Suprapubic skin (tissue), 4 donors: ENCODE measurements around the gene LRPAP1. TPM values are rescaled to one million over a fixed set of nuclear protein-coding genes. Genes with fewer than 3 reads are reported as not detected.

Experiments
- DNase-seq, 2 donors: peaks; one replicate each; pipeline ENCODE4 v3.0.0-alpha.2; 2019; ENCODE audit warnings: low spot score in 2 of 2
- H3K27ac ChIP-seq: fragments of 200-600 bp; sonication (generic); one replicate; pipeline ENCODE4 v1.5.1; 2019
- H3K27me3 ChIP-seq: fragments of 200-600 bp; sonication (generic); one replicate; pipeline ENCODE4 v1.5.1; 2019
- H3K36me3 ChIP-seq: fragments of 200-600 bp; sonication (generic); one replicate; pipeline ENCODE4 v1.5.1; 2019
- H3K4me1 ChIP-seq: fragments of 200-600 bp; sonication (generic); one replicate; pipeline ENCODE4 v1.5.1; 2019
- H3K4me3 ChIP-seq: fragments of 200-600 bp; sonication (generic); one replicate; pipeline ENCODE4 v1.5.1; 2019; ENCODE audit warnings: mild to moderate bottlenecking
- H3K9me3 ChIP-seq: fragments of 200-600 bp; sonication (generic); one replicate; pipeline ENCODE4 v1.5.1; 2019
- CTCF ChIP-seq, 2 donors: fragments of 200-600 bp in 1 of 2; fragments of 450-650 bp in 1 of 2; sonication (generic) in 1 of 2; IDR thresholded peaks; one replicate each; pipeline ENCODE4 v1.5.1; 2016 to 2019; ENCODE audit warnings: antibody characterized with exemption in 2 of 2, mild to moderate bottlenecking in 1 of 2, moderate library complexity in 1 of 2
- EP300 ChIP-seq: sonication (generic); formaldehyde crosslinking; IDR thresholded peaks from one replicate; pipeline ENCODE4 v1.6.1; 2017; ENCODE audit warnings: antibody characterized with exemption
- POLR2A ChIP-seq, 2 donors: fragments of 450-650 bp; IDR thresholded peaks; one replicate each; pipeline ENCODE4 v1.6.1; 2017; ENCODE audit warnings: antibody characterized with exemption in 2 of 2, mild to moderate bottlenecking in 2 of 2, moderate library complexity in 2 of 2
- POLR2AphosphoS5 ChIP-seq, 3 donors: sonication (generic); formaldehyde crosslinking; IDR thresholded peaks; one replicate each; pipeline ENCODE4 v1.6.1; 2017; ENCODE audit warnings: antibody characterized with exemption in 3 of 3
- WGBS: methylation state at CpG from one replicate; pipeline ENCODE4 v1.1.5; 2018; 5-methylcytosine and 5-hydroxymethylcytosine counted together
- total RNA-seq, 4 donors: library from RNA; depleted of rRNA; stranded (reverse); fragments of >200 nt; gene quantifications; one replicate each; pipeline ENCODE4 v1.1.0, GENCODE V29; 2016

LRPAP1 gene
- total RNA-seq, 4 donors from 2014 or later = 88.8 to 114 (median 95.5) TPM

GRCh38 chr4:3475713-3476260 lies 56.4 kb downstream of the LRPAP1 start:
- H3K36me3 ChIP-seq = no peaks in the 10 kb centered on the region
- H3K4me3 ChIP-seq = no peak overlapping the region
- no peak overlapping the region for H3K27ac ChIP-seq
- TF ChIP-seq EP300 (no peak), POLR2AphosphoS5 (IDR thresholded peaks at IDR 0.05) (no peak), POLR2A (IDR thresholded peaks at IDR 0.05) (no peak), CTCF (IDR thresholded peaks at IDR 0.05) (no peak)
- peaks cover 90% of the 10 kb centered on the region for H3K27me3 ChIP-seq
- no peak for DNase-seq
- H3K4me1 ChIP-seq = no peaks in the 10 kb centered on the region
- no peaks in the 10 kb centered on the region for H3K9me3 ChIP-seq
- WGBS = 83% methylated on average over 19 of the region's 22 CpGs

GRCh38 chr4:3475041-3475712 lies 57.0 kb downstream of the LRPAP1 start:
- 71% methylated on average over 8 of the region's 15 CpGs for WGBS
- TF ChIP-seq CTCF (IDR thresholded peaks at IDR 0.05) (no peak), POLR2AphosphoS5 (IDR thresholded peaks at IDR 0.05) (no peak), EP300 (no peak), POLR2A (IDR thresholded peaks at IDR 0.05) (no peak)
- DNase-seq = no peak
- peaks cover 87% of the 10 kb centered on the region for H3K27me3 ChIP-seq
- no peaks in the 10 kb centered on the region for H3K36me3 ChIP-seq
- H3K4me3 ChIP-seq = no peak overlapping the region
- no peaks in the 10 kb centered on the region for H3K9me3 ChIP-seq
- H3K27ac ChIP-seq = no peak overlapping the region
- H3K4me1 ChIP-seq = no peaks in the 10 kb centered on the region

GRCh38 chr4:3473996-3474765 lies 58.0 kb downstream of the LRPAP1 start:
- DNase-seq = no peak
- no peak overlapping the region for H3K4me3 ChIP-seq
- TF ChIP-seq CTCF (IDR thresholded peaks at IDR 0.05) (no peak), EP300 (no peak), POLR2A (IDR thresholded peaks at IDR 0.05) (no peak), POLR2AphosphoS5 (IDR thresholded peaks at IDR 0.05) (no peak)
- 64% methylated on average over 12 of the region's 13 CpGs for WGBS
- no peaks in the 10 kb centered on the region for H3K36me3 ChIP-seq
- peaks cover 80% of the 10 kb centered on the region for H3K27me3 ChIP-seq
- H3K27ac ChIP-seq = no peak overlapping the region
- no peaks in the 10 kb centered on the region for H3K4me1 ChIP-seq
- H3K9me3 ChIP-seq = no peaks in the 10 kb centered on the region

- H3K27me3 ChIP-seq = peaks cover 73% of the 10 kb centered on the region
- TF ChIP-seq CTCF (IDR thresholded peaks at IDR 0.05) (no peak), POLR2A (IDR thresholded peaks at IDR 0.05) (no peak), POLR2AphosphoS5 (IDR thresholded peaks at IDR 0.05) (no peak), EP300 (no peak)
Observed at GRCh38 chr4:3473181-3473950, 58.9 kb downstream of the LRPAP1 start.

More at GRCh38 chr4:3473181-3473950, 58.9 kb downstream of the LRPAP1 start:
- DNase-seq = no peak
- 60% methylated on average over 10 of the region's 41 CpGs for WGBS
- Histone ChIP-seq H3K9me3 (no peaks in the 10 kb centered on the region), H3K27ac (no peak overlapping the region), H3K36me3 (no peaks in the 10 kb centered on the region), H3K4me1 (no peaks in the 10 kb centered on the region), H3K4me3 (no peak overlapping the region)
